Mesenchymal stem cell (in vitro differentiated cells and primary cell): Measurements from ENCODE around the gene HSPA12B.
A peak's percentile ranks its signal among the peaks of the same experiment; 100 is the strongest.

Experiments used
- DNase-seq: peaks from one replicate; pipeline ENCODE4 v3.0.0-alpha.2; 2013
- H2AFZ ChIP-seq: one replicate; pipeline ENCODE4 v1.6.1; 2013; ENCODE audit warnings: low read depth, mild to moderate bottlenecking, control low read depth, inconsistent platforms, low read length, moderate library complexity
- H2AK5ac ChIP-seq: 2 replicates; pipeline ENCODE4 v1.6.1; 2013; ENCODE audit warnings: low read length, moderate library complexity, mild to moderate bottlenecking, inconsistent platforms; ENCODE audit not compliant: severe bottlenecking
- H2BK120ac ChIP-seq: one replicate; pipeline ENCODE4 v1.6.1; 2013; ENCODE audit warnings: low read depth, mild to moderate bottlenecking, inconsistent platforms, low read length, moderate library complexity
- H2BK12ac ChIP-seq, 2 experiments: one replicate each; pipeline ENCODE4 v1.6.1; 2013; ENCODE audit warnings: inconsistent platforms in 2 of 2, low read length in 2 of 2, mild to moderate bottlenecking in 2 of 2, moderate library complexity in 2 of 2, control low read depth in 1 of 2
- H2BK15ac ChIP-seq: one replicate; pipeline ENCODE4 v1.6.1; 2013; ENCODE audit warnings: mild to moderate bottlenecking, low read depth, inconsistent platforms; ENCODE audit not compliant: poor library complexity, severe bottlenecking
- H2BK5ac ChIP-seq: 2 replicates; pipeline ENCODE4 v1.6.1; 2013; ENCODE audit warnings: low read depth, mild to moderate bottlenecking, low read length, control low read depth, inconsistent platforms; ENCODE audit not compliant: poor library complexity, severe bottlenecking
- H3K14ac ChIP-seq, 2 experiments: one replicate each; pipeline ENCODE4 v1.6.1; 2013; ENCODE audit warnings: inconsistent platforms in 2 of 2, low read length in 2 of 2, control low read depth in 1 of 2, mild to moderate bottlenecking in 1 of 2, moderate library complexity in 1 of 2
- H3K18ac ChIP-seq, 2 experiments: one replicate each; pipeline ENCODE4 v1.6.1; 2013; ENCODE audit warnings: inconsistent platforms in 2 of 2, low read length in 2 of 2, control low read depth in 1 of 2, low read depth in 1 of 2, mild to moderate bottlenecking in 1 of 2
- H3K23ac ChIP-seq, 2 experiments: one replicate each; pipeline ENCODE4 v1.6.1; 2013; ENCODE audit warnings: inconsistent platforms in 2 of 2, low read length in 2 of 2, mild to moderate bottlenecking in 2 of 2, moderate library complexity in 2 of 2, control low read depth in 1 of 2
- H3K27ac ChIP-seq: 2 replicates; pipeline ENCODE4 v1.5.1; 2013; ENCODE audit warnings: mild to moderate bottlenecking, moderate library complexity, low read length, control low read depth, inconsistent platforms; ENCODE audit not compliant: poor library complexity, severe bottlenecking
- H3K27me3 ChIP-seq, 2 experiments: 2 replicates each; pipeline versions ENCODE4 v1.6.1 to v1.7.0; 2013; ENCODE audit warnings: low read length in 2 of 2, mild to moderate bottlenecking in 2 of 2, moderate library complexity in 2 of 2, control low read depth in 1 of 2, inconsistent platforms in 1 of 2; ENCODE audit not compliant: control insufficient read depth in 1 of 2, insufficient read depth in 1 of 2
- H3K36me3 ChIP-seq, 2 experiments: 2 replicates each; pipeline versions ENCODE4 v1.6.1 to v1.7.0; 2013; ENCODE audit warnings: low read length in 2 of 2, control low read depth in 1 of 2, inconsistent platforms in 1 of 2, low read depth in 1 of 2, mild to moderate bottlenecking in 1 of 2; ENCODE audit not compliant: insufficient read depth in 2 of 2, control insufficient read depth in 1 of 2
- H3K4ac ChIP-seq, 2 experiments: one replicate each; pipeline ENCODE4 v1.6.1; 2013; ENCODE audit warnings: inconsistent platforms in 2 of 2, low read length in 2 of 2, mild to moderate bottlenecking in 2 of 2, moderate library complexity in 2 of 2, control low read depth in 1 of 2, low read depth in 1 of 2
- H3K4me1 ChIP-seq: 2 replicates; pipeline ENCODE4 v1.6.1; 2013; ENCODE audit warnings: low read depth, low read length, control low read depth; ENCODE audit not compliant: control insufficient read depth, insufficient read depth
- H3K4me2 ChIP-seq: 2 replicates; pipeline ENCODE4 v1.6.1; 2013; ENCODE audit warnings: low read length, mild to moderate bottlenecking, inconsistent platforms; ENCODE audit not compliant: poor library complexity, severe bottlenecking
- H3K4me3 ChIP-seq, 2 experiments: 2 replicates each; pipeline versions ENCODE4 v1.5.1 to v1.7.0; 2013; ENCODE audit warnings: low read length in 2 of 2, mild to moderate bottlenecking in 2 of 2, control low read depth in 1 of 2, low read depth in 1 of 2; ENCODE audit not compliant: insufficient read depth in 1 of 2
- H3K79me1 ChIP-seq: replicated peaks from 2 replicates; pipeline ENCODE4 v1.6.1; 2013; ENCODE audit warnings: mild to moderate bottlenecking, control low read depth, low read length, inconsistent platforms; ENCODE audit not compliant: poor library complexity, severe bottlenecking
- H3K9ac ChIP-seq: 2 replicates; pipeline ENCODE4 v1.7.0; 2013; ENCODE audit warnings: mild to moderate bottlenecking, low read length, moderate library complexity
- H3K9me3 ChIP-seq: 2 replicates; pipeline ENCODE4 v1.7.0; 2013; ENCODE audit warnings: mild to moderate bottlenecking, low read length; ENCODE audit not compliant: control insufficient read depth
- H4K8ac ChIP-seq: one replicate; pipeline ENCODE4 v1.6.1; 2013; ENCODE audit warnings: inconsistent platforms, mild to moderate bottlenecking, low read length, moderate library complexity
- H4K91ac ChIP-seq: one replicate; pipeline ENCODE4 v1.6.1; 2013; ENCODE audit warnings: mild to moderate bottlenecking, low read length, inconsistent platforms
- WGBS: methylation state at CpG from one replicate; pipeline ENCODE4 v1.1.7; 2013; ENCODE audit warnings: mixed read lengths; 5-methylcytosine and 5-hydroxymethylcytosine counted together

HSPA12B gene

GRCh38 chr20:3724356-3724755 is 8.1 kb upstream of the HSPA12B start:
- Histone ChIP-seq H2AFZ (no peak overlapping the region), H3K9me3 (no peaks in the 10 kb centered on the region), H3K4me3 (no peak overlapping the region), H3K4ac (no peak overlapping the region), H3K36me3 (no peaks in the 10 kb centered on the region), H3K14ac (no peak overlapping the region), H3K18ac (no peak overlapping the region), H3K27me3 (peaks cover 10 to 31% of the 10 kb centered on the region in 2 experiments), H2BK15ac (no peak overlapping the region), H2BK12ac (no peak overlapping the region), H3K4me2 (no peak overlapping the region), H3K4me1 (no peaks in the 10 kb centered on the region), H4K8ac (no peak overlapping the region), H2BK5ac (no peak overlapping the region), H3K9ac (no peak overlapping the region), H3K27ac (no peak overlapping the region), H2BK120ac (no peak overlapping the region), H2AK5ac (no peak overlapping the region), H4K91ac (no peak overlapping the region), H3K23ac (no peak overlapping the region), H3K79me1 (no peaks in the 10 kb centered on the region)
- no peak for DNase-seq
- 83% methylated on average over 3 of the region's 4 CpGs for WGBS

- H2AK5ac ChIP-seq = no peak overlapping the region
- H2AFZ ChIP-seq = no peak overlapping the region
- H4K91ac ChIP-seq = no peak overlapping the region
- H3K9ac ChIP-seq = peak overlapping the region; percentile 84
- peaks cover 10 to 56% of the 10 kb centered on the region in 2 experiments for H3K27me3 ChIP-seq
- no peaks in the 10 kb centered on the region for H3K9me3 ChIP-seq
- no peak overlapping the region for H2BK15ac ChIP-seq
- no peak overlapping the region for H2BK120ac ChIP-seq
- H4K8ac ChIP-seq = no peak overlapping the region
- no peak overlapping the region for H2BK12ac ChIP-seq
- H3K36me3 ChIP-seq = no peaks in the 10 kb centered on the region
- no peak overlapping the region for H3K4ac ChIP-seq
- no peak overlapping the region for H3K18ac ChIP-seq
- no peak overlapping the region for H2BK5ac ChIP-seq
- WGBS = 78% methylated on average over 11 of the region's 11 CpGs
- peaks cover 3% of the 10 kb centered on the region for H3K4me1 ChIP-seq
- H3K23ac ChIP-seq = no peak overlapping the region
- no peaks in the 10 kb centered on the region for H3K79me1 ChIP-seq
- peak overlapping the region in 1 of 2 experiments; percentile 63 for H3K4me3 ChIP-seq
- H3K14ac ChIP-seq = no peak overlapping the region
- no peak overlapping the region for H3K27ac ChIP-seq
- no peak overlapping the region for H3K4me2 ChIP-seq
- no peak for DNase-seq
Observed at GRCh38 chr20:3727401-3728021, 5.0 kb upstream of the HSPA12B start.

- Histone ChIP-seq H3K4me2 (no peak overlapping the region), H3K4ac (no peak overlapping the region), H4K91ac (no peak overlapping the region), H3K79me1 (no peaks in the 10 kb centered on the region), H4K8ac (no peak overlapping the region), H3K9ac (peak overlapping the region; percentile 84), H2BK15ac (no peak overlapping the region), H3K27me3 (peaks cover 18 to 64% of the 10 kb centered on the region in 2 experiments), H3K9me3 (no peaks in the 10 kb centered on the region), H2AK5ac (no peak overlapping the region), H3K4me3 (no peak overlapping the region), H3K36me3 (no peaks in the 10 kb centered on the region), H3K4me1 (peaks cover 6% of the 10 kb centered on the region), H2AFZ (no peak overlapping the region), H3K18ac (no peak overlapping the region), H3K27ac (no peak overlapping the region), H2BK5ac (no peak overlapping the region), H3K23ac (no peak overlapping the region), H2BK120ac (no peak overlapping the region), H2BK12ac (no peak overlapping the region), H3K14ac (no peak overlapping the region)
- DNase-seq = no peak
- WGBS = 87% methylated on average over 5 of the region's 5 CpGs
Observed at GRCh38 chr20:3728354-3728753, 4.1 kb upstream of the HSPA12B start.

- Histone ChIP-seq H3K4me1 (peaks cover 6% of the 10 kb centered on the region), H3K36me3 (no peaks in the 10 kb centered on the region), H2AK5ac (no peak overlapping the region), H2BK15ac (no peak overlapping the region), H2AFZ (no peak overlapping the region), H3K4me2 (no peak overlapping the region), H3K9me3 (no peaks in the 10 kb centered on the region), H2BK12ac (no peak overlapping the region), H2BK120ac (no peak overlapping the region), H3K27ac (no peak overlapping the region), H3K4me3 (no peak overlapping the region), H2BK5ac (no peak overlapping the region), H3K4ac (no peak overlapping the region), H3K27me3 (peaks cover 22 to 67% of the 10 kb centered on the region in 2 experiments), H3K79me1 (no peaks in the 10 kb centered on the region), H3K18ac (no peak overlapping the region), H3K23ac (no peak overlapping the region), H4K8ac (no peak overlapping the region), H3K14ac (no peak overlapping the region), H3K9ac (no peak overlapping the region), H4K91ac (no peak overlapping the region)
- WGBS = 86% methylated on average over 3 of the region's 3 CpGs
- no peak for DNase-seq
Observed at GRCh38 chr20:3728876-3729275, 3.6 kb upstream of the HSPA12B start.
